ENCODE measurements around the gene UNC13A.
"Not testable (repeated sequence)": the region's sequence is repeated elsewhere in the genome, so short reads cannot be mapped to it uniquely, and the experiment has no call there.

Gene UNC13A

DNA sequence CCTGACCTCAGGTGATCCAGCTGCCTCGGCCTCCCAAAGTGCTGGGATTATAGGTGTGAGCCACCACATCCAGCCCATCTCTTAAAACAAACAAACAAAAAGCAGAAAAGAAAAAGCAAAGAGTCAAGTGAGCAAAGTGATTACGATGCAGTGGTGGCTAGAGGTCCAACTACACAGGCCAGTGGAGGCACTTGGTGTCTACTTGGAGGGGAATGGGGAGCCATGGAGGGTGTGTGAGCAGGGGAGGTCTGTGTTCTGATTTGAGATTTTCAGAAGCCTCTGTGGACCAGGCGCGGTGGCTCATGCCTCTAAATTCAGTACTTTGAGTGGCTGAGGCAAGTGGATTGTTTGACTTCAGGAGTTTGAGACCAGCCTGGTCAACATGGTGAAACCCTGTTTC, 126.1 kb downstream of the UNC13A start:
- no peak for DNase-seq

DNA sequence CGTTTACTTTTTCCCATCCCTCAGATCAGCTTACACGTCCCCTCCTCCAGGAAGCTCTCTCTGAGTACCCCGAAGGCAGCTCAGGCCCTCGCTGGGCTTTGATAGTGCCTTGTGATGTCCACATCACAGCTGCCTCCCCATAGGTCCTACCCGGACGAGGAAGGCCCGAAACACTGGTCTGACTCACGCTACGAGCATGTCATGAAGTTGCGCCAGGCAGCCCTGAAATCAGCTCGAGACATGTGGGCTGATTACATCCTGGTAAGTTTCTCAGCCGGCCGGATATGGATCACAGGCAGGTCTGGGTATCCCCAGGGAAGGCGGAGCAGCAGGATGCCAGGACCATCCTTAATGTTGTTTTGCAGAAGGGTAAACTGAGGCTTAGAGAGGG, 128.0 kb downstream of the UNC13A start:
- DNase-seq = no peak

DNA sequence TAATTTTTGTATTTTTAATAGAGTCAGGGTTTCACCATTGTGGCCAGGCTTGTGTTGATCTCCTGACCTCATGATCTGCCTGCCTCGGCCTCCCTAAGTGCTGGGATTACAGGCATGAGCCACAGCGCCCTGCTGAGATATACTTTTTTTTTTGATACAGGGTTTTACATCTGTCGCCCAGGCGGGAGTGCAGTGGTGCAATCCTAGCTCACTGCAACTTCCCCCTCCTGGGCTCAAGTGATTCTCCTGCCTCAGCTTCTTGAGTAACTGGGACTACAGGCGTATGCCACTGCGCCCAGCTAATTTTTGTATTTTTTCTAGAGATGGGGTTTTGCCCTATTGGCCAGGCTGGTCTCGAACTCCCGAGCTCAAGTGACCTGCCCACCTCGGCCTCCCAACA, 130.7 kb downstream of the UNC13A start:
- no peak for DNase-seq

DNA sequence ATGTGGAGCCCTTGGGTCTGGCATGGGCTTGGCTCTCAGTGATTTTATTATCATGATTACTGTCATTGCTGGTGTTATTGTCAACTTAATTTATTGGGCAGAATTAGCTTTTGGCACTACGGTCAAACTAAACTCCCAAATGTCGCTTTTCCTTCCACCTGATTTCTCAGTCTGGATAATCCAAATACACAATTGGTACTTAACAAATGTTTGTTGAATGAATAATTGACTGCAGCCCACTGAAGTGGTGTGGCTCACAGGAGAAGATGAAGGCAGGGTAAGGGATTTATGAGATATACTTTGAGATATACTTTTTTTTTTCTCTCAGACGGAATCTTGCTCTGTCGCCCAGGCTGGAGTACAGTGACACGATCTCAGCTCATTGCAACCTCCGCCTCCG, 131.2 kb downstream of the UNC13A start:
- DNase-seq = no peak

DNA sequence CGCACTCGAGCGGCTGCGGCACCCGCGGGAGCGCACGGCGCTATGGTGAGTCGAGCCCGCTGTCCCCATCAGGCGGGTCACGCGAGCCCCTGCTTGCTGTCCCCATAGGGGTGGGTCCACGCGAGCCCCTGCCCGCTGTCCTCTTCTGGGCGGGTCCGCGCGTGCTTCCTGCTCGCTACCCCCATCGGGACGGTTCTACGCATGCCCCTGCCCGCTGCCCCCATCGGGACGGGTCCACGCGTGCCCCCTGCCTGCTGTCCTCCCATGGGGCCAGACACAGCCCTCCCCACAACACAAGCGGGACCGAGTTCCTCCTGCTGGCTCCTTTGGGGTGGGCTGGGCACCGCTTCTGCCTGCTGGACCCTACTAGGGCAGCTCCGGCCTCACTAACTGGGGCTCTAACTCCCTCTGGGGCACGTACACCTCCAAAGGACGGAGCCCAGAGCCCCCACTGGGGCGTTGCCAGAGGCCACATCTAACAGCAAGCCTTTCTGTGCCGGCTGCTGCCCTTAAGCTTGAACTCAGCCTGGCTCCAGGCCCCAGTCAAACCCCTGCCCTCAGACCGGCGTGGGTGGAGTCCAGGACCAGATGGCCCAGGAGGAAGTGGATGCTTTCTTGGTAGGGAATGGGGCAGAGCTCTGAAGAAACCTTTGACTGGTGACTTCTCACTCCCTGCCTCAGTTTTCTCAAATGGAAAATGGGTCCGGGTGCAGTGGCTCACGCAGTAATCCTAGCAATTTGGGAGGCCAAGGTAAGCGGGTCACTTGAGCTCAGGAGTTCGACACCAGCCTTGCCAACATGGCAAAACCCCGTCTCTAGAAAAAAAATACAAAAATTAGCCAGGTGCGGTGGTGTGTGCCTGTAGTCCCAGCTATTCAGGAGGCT, 132.0 kb downstream of the UNC13A start:
- peak in 1 of 2 donors; percentile 31 for DNase-seq

DNA sequence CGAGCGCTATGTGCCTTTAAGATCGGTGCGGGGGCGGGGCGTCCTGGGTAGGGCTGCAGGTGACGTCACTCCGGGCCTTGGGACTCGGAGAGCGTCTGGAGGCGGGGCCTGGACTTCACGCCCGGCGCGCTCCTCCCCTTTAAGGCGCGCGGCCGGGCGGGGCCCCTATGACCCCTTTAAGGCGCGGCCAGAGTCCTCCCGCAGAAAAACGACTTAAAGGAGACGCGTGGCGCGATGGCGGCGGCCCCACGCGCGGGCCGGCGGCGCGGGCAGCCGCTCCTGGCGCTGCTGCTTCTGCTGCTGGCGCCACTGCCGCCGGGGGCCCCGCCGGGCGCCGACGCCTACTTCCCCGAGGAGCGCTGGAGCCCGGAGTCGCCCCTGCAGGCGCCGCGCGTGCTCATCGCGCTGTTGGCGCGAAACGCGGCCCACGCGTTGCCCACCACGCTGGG, 132.7 kb downstream of the UNC13A start, which contains the start of gene COLGALT1:
Gene COLGALT1 (plus strand): TSS at position 170 of the 449 bp plus-strand sequence. CDS start 65 bp downstream, at position 235.
- DNase-seq = peak; percentile 99 to 100

DNA sequence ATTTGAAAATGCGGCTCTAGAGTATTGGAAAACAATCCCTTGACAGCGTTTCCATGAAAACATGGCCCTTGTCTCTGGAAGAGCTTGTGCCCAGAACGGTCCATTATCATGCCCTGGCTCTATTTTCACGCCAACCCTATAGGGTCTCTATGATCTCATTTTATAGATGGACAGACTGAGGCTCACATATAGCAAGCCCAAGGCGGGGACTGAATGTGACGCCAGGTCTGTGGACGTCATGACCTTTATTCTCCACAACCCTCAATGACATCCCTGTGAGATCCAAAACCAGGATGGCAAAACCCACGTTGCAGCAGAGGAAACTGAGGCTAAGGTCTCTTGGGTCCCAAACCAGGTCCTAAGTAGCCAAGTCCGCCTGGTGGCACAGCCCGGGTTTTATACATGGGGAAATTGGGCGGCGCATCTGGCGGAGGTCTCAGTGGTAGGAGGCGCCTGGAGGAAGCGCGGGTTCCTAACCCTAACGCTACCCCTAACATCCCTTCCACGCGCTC, 133.1 kb downstream of the UNC13A start:
- no peak for DNase-seq

DNA sequence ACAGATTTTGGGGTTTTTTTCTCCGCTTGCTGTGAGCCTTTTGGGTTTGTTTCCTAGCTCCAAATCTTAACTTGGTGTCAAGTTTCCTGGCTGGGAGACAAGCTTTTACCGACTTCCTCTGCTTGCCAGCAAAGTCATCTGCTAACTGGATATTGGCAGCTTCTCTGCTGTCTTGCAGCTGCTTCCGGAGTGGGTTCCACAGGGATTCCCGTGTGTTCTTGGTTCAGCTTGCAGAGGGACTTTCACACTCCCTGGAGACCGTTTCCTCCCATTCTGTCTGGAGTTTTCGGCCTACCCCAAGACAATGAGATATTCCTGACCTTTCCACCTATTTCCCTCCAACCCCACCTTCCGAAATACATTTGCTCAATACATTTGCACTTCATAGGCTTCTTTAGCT, 134.9 kb downstream of the UNC13A start:
- no peak for DNase-seq

DNA sequence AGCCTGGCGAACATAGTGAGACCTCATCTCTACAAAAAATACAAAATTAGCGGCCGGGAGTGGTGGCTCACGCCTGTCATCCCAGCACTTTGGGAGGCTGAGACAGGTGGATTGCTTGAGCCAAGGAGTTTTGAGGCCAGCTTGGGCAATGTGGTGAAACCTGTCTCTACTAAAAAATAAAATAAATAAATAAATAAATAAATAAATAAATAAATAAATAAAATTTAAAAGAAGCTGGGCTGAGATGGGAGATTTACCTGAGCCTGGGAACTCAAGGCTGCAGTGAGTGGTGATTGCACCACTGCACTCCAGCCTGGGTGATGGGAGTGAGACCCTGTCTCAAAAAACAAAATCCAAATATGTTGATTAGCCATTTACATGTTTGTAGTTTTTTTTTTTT, 135.4 kb downstream of the UNC13A start:
- DNase-seq = not testable (repeated sequence)
